HG02623 (cell line): ENCODE data around the gene CEACAM21.

ENCODE experiments used
- ATAC-seq: cut with Tn5 transposase; IDR thresholded peaks from one replicate; pipeline ENCODE4 v1.9.1; 2021; ENCODE audit warnings: moderate library complexity; ENCODE audit not compliant: unreplicated experiment

Gene CEACAM21

GRCh38 chr19:41575998-41576397 lies at the start of gene CEACAM21:
Gene CEACAM21 (plus strand): TSS chr19:41576166. CDS start chr19:41576275, 109 bp downstream.
- ATAC-seq = peak; percentile 77

GRCh38 chr19:41527089-41527488 lies 48.9 kb upstream of the CEACAM21 start:
- no peak for ATAC-seq

GRCh38 chr19:41528106-41528505 lies 47.9 kb upstream of the CEACAM21 start:
- no peak for ATAC-seq

GRCh38 chr19:41529484-41530183 lies 46.3 kb upstream of the CEACAM21 start:
- no peak for ATAC-seq

GRCh38 chr19:41530184-41530534 lies 45.8 kb upstream of the CEACAM21 start:
- ATAC-seq = no peak

GRCh38 chr19:41530761-41531301 lies 45.1 kb upstream of the CEACAM21 start:
- no peak for ATAC-seq

- ATAC-seq = peak; percentile 45
These were observed 44.3 kb upstream of the CEACAM21 start for GRCh38 chr19:41531438-41532311.

- no peak for ATAC-seq
These were observed 43.4 kb upstream of the CEACAM21 start for GRCh38 chr19:41532526-41532925.

GRCh38 chr19:41533671-41534215 lies 42.2 kb upstream of the CEACAM21 start:
- no peak for ATAC-seq

GRCh38 chr19:41535029-41535622 lies 40.8 kb upstream of the CEACAM21 start:
- peak; percentile 49 for ATAC-seq

- no peak for ATAC-seq
These were observed 38.2 kb upstream of the CEACAM21 start for GRCh38 chr19:41537789-41538188.

GRCh38 chr19:41540041-41540695 lies 35.8 kb upstream of the CEACAM21 start:
- no peak for ATAC-seq

- ATAC-seq = no peak
These were observed 33.9 kb upstream of the CEACAM21 start for GRCh38 chr19:41541990-41542584.

GRCh38 chr19:41542622-41543021 lies 33.3 kb upstream of the CEACAM21 start:
- ATAC-seq = no peak

- no peak for ATAC-seq
These were observed 32.4 kb upstream of the CEACAM21 start for GRCh38 chr19:41543582-41543981.

GRCh38 chr19:41545547-41545946 lies 30.4 kb upstream of the CEACAM21 start:
- ATAC-seq = no peak

GRCh38 chr19:41546386-41546789 lies 29.6 kb upstream of the CEACAM21 start:
- no peak for ATAC-seq

- no peak for ATAC-seq
These were observed 29.0 kb upstream of the CEACAM21 start for GRCh38 chr19:41546961-41547360.

- ATAC-seq = no peak
These were observed 28.4 kb upstream of the CEACAM21 start for GRCh38 chr19:41547569-41547968.

- ATAC-seq = no peak
These were observed 27.9 kb upstream of the CEACAM21 start for GRCh38 chr19:41548047-41548446.
